ENCODE results near the gene TGIF1.

GRCh38 chr18:3456686-3457069, 6.7 kb downstream of the TGIF1 start:
- TF ChIP-seq, protein P1, sequence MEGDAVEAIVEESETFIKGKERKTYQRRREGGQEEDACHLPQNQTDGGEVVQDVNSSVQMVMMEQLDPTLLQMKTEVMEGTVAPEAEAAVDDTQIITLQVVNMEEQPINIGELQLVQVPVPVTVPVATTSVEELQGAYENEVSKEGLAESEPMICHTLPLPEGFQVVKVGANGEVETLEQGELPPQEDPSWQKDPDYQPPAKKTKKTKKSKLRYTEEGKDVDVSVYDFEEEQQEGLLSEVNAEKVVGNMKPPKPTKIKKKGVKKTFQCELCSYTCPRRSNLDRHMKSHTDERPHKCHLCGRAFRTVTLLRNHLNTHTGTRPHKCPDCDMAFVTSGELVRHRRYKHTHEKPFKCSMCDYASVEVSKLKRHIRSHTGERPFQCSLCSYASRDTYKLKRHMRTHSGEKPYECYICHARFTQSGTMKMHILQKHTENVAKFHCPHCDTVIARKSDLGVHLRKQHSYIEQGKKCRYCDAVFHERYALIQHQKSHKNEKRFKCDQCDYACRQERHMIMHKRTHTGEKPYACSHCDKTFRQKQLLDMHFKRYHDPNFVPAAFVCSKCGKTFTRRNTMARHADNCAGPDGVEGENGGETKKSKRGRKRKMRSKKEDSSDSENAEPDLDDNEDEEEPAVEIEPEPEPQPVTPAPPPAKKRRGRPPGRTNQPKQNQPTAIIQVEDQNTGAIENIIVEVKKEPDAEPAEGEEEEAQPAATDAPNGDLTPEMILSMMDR (IDR thresholded peaks at IDR 0.05), result no peak
- no peak for TF ChIP-seq EZH2 (IDR thresholded peaks at IDR 0.05; ENCODE audit: borderline replicate concordance, insufficient read depth, low read depth, low read length, poor library complexity, severe bottlenecking)
